Right hindlimb (tissue), 1 donor: ENCODE data around the gene SETD1A.
A peak's percentile ranks its signal among the peaks of the same experiment; 100 is the strongest.
"Not testable (repeated sequence)": the region's sequence is repeated elsewhere in the genome, so short reads cannot be mapped to it uniquely, and the experiment has no call there.

Source experiments
- DNase-seq: peaks from one replicate; pipeline ENCODE4 v3.0.0-alpha.2; 2018

Gene SETD1A

DNA sequence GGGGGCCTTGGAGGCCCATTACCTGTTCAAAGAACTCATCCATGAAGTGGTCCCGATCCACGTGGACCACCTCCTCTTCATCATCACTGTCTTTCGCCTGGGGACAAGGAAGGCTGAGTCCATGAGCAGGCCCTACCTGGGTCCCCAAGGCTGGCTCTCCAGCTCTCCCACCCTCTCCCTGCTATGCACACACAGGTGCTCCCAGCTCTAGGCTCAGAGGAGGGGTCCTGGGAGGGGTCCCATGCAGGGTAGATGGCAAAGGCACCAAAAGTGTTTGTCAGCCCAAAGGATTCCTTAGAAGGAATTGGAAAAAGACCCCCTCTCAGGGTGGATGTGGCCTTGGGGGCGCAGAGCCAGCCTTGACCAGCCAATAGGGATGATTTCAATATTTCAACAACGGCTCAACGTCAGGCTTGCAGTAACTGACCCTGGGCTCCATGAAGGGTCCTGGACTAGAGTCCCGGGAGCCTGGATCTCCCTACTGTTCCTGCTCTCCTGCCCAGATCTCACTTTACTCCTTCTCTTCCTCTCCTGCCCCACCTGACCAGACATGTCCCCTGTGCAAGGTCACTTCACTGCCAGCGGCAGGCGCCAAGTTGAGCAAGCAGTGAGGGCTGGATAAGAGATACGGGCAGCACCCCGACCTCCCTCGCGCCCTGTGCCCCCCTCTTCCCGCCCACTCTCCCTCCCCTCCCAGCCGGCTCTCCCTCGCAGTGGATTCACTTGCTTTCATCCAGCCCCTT is 44.1 kb downstream of the SETD1A start:
- no peak for DNase-seq

DNA sequence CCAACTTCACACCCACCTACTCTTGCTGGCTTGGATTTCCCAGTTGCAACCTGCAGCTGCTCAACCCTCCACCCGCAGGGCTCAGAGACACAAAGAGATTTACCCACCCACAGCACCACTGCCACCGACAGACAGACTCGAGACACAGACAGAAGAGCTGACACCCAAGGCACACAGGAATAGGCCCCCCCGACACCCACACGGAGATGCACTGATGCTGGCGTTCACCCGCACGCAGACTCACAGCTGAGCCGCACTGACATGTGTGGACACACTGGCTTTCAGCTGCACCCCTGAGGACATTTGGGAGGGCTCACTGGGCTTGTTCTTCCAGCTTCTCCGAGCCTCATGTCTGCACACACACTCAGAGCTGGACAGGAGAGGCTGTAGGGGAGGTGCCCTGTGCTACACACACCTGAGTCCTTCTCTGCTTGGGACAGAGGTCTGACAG is 44.7 kb downstream of the SETD1A start:
- no peak for DNase-seq

DNA sequence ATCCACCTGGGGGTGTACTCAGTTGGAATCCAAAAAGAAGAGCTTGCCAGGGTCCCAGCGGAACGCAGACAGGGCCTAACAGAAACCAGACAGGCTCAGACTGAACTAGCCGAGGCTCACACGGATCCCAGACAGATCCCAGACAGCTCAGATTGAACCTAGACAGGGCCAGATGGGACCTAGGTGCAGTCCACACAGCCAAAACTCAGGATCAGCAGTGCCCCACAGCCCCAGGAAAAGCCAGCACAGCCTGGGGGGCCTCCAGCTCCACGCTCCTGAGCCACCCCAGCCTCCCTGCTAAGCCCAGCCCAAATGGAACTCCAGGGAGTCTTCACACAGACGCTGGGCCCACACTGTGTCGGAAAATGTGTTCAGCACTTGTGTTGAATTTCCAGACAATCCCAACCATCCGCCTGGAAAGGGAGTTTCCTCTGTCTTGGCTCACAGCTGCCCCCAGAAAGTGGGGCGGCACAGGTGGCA is 45.3 kb downstream of the SETD1A start:
- DNase-seq: no peak

GRCh38 chr16:31003744-31004143 is 46.2 kb downstream of the SETD1A start:
- DNase-seq: no peak

GRCh38 chr16:31004658-31005057 is 47.1 kb downstream of the SETD1A start:
- DNase-seq: no peak

GRCh38 chr16:31005350-31006085 is 48.0 kb downstream of the SETD1A start:
- no peak for DNase-seq

DNA sequence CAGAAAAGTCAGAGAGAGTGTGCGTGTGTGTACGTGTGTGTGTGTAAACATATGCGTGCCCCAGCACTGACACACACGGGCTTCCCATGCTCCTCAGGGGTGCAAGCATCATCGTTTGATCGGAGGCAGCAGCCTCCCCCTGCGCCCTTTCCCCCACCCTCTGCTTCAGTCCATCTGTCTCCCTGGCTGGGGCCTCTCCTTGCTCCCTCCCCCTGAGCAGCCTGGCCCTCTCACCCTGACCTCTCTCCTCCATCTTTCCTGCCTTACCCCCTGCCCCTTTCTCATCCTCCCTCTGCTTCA is 48.5 kb downstream of the SETD1A start:
- no peak for DNase-seq

GRCh38 chr16:31006589-31006988 is 49.0 kb downstream of the SETD1A start:
- DNase-seq: no peak

DNA sequence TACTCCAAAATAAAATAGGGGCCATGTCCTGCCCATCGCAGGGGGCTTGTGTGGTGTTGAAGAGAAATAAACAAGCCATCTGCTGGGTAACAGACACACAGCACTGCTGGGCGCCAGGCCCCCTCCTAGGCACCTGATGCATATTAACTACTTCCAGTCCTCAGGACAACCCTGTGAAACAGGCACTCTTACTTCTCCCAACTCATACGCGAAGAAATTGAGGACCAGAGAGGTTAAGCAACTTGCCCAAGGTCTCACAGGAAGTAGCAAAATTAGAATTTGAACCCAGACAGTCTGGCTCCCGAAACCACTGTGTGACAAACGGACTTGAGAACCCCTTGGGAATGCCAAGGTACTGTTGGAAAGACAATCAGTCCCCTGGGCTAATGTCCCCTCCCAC is 50.1 kb downstream of the SETD1A start:
- DNase-seq: no peak

GRCh38 chr16:31008149-31008548 is 50.6 kb downstream of the SETD1A start:
- DNase-seq: no peak

GRCh38 chr16:31008551-31008950 is 51.0 kb downstream of the SETD1A start:
- no peak for DNase-seq

- no peak for DNase-seq
Observed at GRCh38 chr16:31009120-31009519, 51.6 kb downstream of the SETD1A start.

- no peak for DNase-seq
Observed at GRCh38 chr16:31009894-31010584, 52.5 kb downstream of the SETD1A start.

GRCh38 chr16:31010585-31011325 is 53.2 kb downstream of the SETD1A start, which contains the start of gene STX1B:
TSS of gene STX1B (minus strand) at chr16:31010638. CDS start at chr16:31010396, 242 bp downstream.
- DNase-seq: peak; percentile 82

- not testable (repeated sequence) for DNase-seq
Observed at GRCh38 chr16:31011815-31012214, 54.3 kb downstream of the SETD1A start.

DNA sequence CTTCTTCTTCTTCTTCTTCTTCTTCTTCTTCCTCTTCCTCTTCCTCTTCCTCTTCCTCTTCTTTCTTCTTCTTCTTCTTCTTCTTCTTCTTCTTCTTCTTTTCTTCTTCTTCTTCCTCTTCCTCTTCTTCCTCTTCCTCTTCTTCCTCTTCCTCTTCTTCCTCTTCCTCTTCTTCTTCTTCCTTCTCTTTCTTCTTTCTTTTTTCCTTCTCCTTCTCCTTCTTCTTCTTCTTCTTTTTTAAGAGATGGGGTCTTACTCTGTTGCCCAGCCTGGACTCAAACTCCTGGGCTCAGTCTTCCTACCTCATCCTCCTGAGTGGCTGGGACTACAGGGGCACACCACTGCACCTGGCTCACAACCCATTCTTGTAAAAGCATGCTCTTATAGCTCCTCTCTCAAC is 55.7 kb downstream of the SETD1A start:
- DNase-seq: not testable (repeated sequence)

DNA sequence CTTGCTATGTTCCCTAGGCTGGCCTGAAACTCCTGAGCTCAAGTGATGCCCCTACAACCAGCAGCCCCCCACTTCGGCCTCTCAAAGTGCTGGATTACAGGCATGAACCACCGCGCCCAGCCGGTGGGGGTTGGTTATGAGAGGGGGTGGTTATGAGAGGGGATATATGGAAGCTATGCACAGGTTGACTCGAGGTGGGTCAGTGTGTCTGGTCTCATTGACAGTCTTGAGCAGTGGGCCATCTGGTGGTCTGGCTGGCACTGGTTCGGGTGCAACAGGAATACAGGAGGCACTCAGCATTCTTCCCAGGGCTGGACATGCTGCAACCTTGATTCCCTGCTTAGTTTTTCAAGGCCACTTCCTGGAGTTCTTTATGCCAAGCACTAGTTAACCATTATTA is 58.5 kb downstream of the SETD1A start:
- DNase-seq: no peak

DNA sequence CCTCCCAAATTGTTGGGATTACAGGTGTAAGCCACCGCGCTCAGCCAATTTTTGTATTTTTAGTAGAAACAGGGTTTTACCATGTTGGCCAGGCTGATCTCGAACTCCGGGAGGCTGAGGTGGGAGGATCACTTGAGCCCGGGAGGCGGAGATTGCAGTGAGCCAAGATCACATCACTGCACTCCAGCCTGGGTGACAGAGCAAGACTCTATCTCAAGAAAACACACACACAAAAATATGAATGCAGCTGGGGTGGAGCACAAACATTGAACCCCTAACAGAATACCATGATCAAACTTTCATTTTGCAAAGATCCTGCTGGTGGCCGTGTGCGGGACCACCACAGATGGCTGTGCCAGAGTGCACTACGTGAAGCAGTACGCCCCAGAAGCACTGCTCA is 60.2 kb downstream of the SETD1A start:
- DNase-seq: not testable (repeated sequence)

- no peak for DNase-seq
Observed at GRCh38 chr16:31020536-31020935, 63.0 kb downstream of the SETD1A start.

- no peak for DNase-seq
Observed at GRCh38 chr16:31022544-31023251, 65.1 kb downstream of the SETD1A start.

- no peak for DNase-seq
Observed at GRCh38 chr16:31023252-31023602, 65.7 kb downstream of the SETD1A start.

DNA sequence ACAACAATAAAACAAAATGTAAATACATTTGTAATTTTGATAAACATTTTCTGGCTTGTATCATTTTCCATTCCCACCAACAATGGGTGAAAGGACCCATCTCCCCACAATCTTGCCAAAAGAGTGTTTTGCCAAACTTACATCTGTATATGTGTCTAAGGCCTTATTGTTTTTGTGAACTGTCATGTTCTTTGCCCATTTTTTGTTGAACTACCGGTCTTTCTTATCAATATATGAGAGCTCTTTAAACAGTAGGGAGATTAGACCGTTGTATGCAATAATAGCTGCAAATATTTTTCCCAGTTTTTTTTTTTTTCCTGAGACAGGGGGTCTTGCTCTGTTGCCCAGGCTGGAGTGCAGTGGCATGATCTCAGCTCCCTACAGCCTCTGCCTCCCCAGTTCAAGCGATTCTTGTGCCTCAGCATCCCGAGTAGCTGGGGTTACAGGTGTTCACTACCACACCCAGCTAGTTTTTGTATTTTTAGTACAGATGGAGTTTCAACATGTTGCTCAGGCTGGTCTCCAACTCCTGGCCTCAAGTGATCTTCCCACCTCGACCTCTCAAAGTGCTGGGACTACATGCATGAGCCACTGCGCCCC is 66.2 kb downstream of the SETD1A start:
- no peak for DNase-seq
